Testis (tissue), 2 donors: Measurements from ENCODE around the gene ATE1.

Experiments used
- CTCF ChIP-seq, 3 experiments: fragments of 450-650 bp in 2 of 3; fragments of 200-600 bp in 1 of 3; sonication (generic) in 1 of 3; IDR thresholded peaks; one replicate each; pipeline ENCODE4 v1.5.1; 2016 to 2019; ENCODE audit warnings: antibody characterized with exemption in 3 of 3, mild to moderate bottlenecking in 2 of 3, moderate library complexity in 1 of 3
- POLR2A ChIP-seq: fragments of 450-650 bp; IDR thresholded peaks from one replicate; pipeline ENCODE4 v1.6.1; 2017; ENCODE audit warnings: antibody characterized with exemption, mild to moderate bottlenecking, moderate library complexity

GRCh38 chr10:121796342-121796741 is 131.5 kb downstream of the ATE1 start:
- TF ChIP-seq CTCF (IDR thresholded peaks at IDR 0.05) (no peak), POLR2A (no peak)
